ENCODE measurements around the gene SMARCD3. TPM values are rescaled to one million over a fixed set of nuclear protein-coding genes. Genes with fewer than 3 reads are reported as not detected.

The SMARCD3 gene
- total and polyA plus RNA-seq, 4 donors: 1.8 to 5.6 (median 2.1) TPM

- peaks cover 2 to 27% (median 10%) of the 10 kb centered on the region in 4 donors for H3K36me3 ChIP-seq (ENCODE audit: control insufficient read depth in 4 of 4, insufficient read depth in 3 of 4, low read depth in 1 of 4, low read length in 3 of 4)
- H3K9me3 ChIP-seq (ENCODE audit: control insufficient read depth in 4 of 4, low read length in 3 of 4): no peaks in the 10 kb centered on the region
- no peak for DNase-seq (ENCODE audit: low spot score)
- peaks cover 0 to 17% (median 11%) of the 10 kb centered on the region in 4 donors for H3K4me1 ChIP-seq (ENCODE audit: control insufficient read depth in 4 of 4, insufficient read depth in 4 of 4, low read length in 3 of 4)
- no peak for TF ChIP-seq MAX (IDR thresholded peaks at IDR 0.05)
- TF ChIP-seq YY1 (IDR thresholded peaks at IDR 0.05): no peak
- no peak for TF ChIP-seq EGR1 (IDR thresholded peaks at IDR 0.05; ENCODE audit: low read depth in 2 of 2)
- no peak for TF ChIP-seq FOXA2 (IDR thresholded peaks at IDR 0.05)
- no peak for TF ChIP-seq JUND (IDR thresholded peaks at IDR 0.05)
- TF ChIP-seq RAD21 (IDR thresholded peaks at IDR 0.05): no peak
- no peak for TF ChIP-seq GABPA (IDR thresholded peaks at IDR 0.05 in 1 of 2, conservative IDR thresholded peaks at IDR 0.05 in 1 of 2)
- TF ChIP-seq ZBTB33 (IDR thresholded peaks at IDR 0.05): no peak
- no peak for TF ChIP-seq FOXA1 (IDR thresholded peaks at IDR 0.05)
- H3K9ac ChIP-seq (ENCODE audit: low read depth in 1 of 2, low read length in 2 of 2): no peak overlapping the region
- WGBS: 94% methylated on average over 44 of the region's 44 CpGs
- no peak overlapping the region for H3K27ac ChIP-seq (ENCODE audit: low read depth in 1 of 2, low read length in 2 of 2)
- no peaks in the 10 kb centered on the region for H3K27me3 ChIP-seq (ENCODE audit: control insufficient read depth in 4 of 4, insufficient read depth in 4 of 4, low read length in 3 of 4)
- no peak overlapping the region for H3K4me3 ChIP-seq (ENCODE audit: low read depth in 1 of 3, low read length in 3 of 3)
Measured at GRCh38 chr7:151237244-151238189, 11.0 kb downstream of the SMARCD3 start.

- no peak overlapping the region for H3K9ac ChIP-seq (ENCODE audit: low read depth in 1 of 2, low read length in 2 of 2)
- H3K27ac ChIP-seq (ENCODE audit: low read depth in 1 of 2, low read length in 2 of 2): no peak overlapping the region
- H3K36me3 ChIP-seq (ENCODE audit: control insufficient read depth in 4 of 4, insufficient read depth in 3 of 4, low read depth in 1 of 4, low read length in 3 of 4): peaks cover 2 to 27% (median 10%) of the 10 kb centered on the region in 4 donors
- no peaks in the 10 kb centered on the region for H3K9me3 ChIP-seq (ENCODE audit: control insufficient read depth in 4 of 4, low read length in 3 of 4)
- H3K27me3 ChIP-seq (ENCODE audit: control insufficient read depth in 4 of 4, insufficient read depth in 4 of 4, low read length in 3 of 4): no peaks in the 10 kb centered on the region
- H3K4me1 ChIP-seq (ENCODE audit: control insufficient read depth in 4 of 4, insufficient read depth in 4 of 4, low read length in 3 of 4): peaks cover 0 to 23% (median 18%) of the 10 kb centered on the region in 4 donors
- WGBS: 95% methylated on average over 13 of the region's 13 CpGs
- TF ChIP-seq REST (IDR thresholded peaks at IDR 0.05) (no peak), FOXA2 (IDR thresholded peaks at IDR 0.05) (no peak), HNF4A (conservative IDR thresholded peaks at IDR 0.05) (no peak), RAD21 (IDR thresholded peaks at IDR 0.05) (no peak), EGR1 (IDR thresholded peaks at IDR 0.05; ENCODE audit: low read depth in 2 of 2) (no peak), RXRA (IDR thresholded peaks at IDR 0.05) (no peak), ATF3 (IDR thresholded peaks at IDR 0.05) (no peak), CTCF (IDR thresholded peaks at IDR 0.05; ENCODE audit: low read depth, low read length, missing input control) (no peak), GABPA (IDR thresholded peaks at IDR 0.05 in 1 of 2, conservative IDR thresholded peaks at IDR 0.05 in 1 of 2) (no peak), ZBTB33 (IDR thresholded peaks at IDR 0.05) (no peak), FOXA1 (IDR thresholded peaks at IDR 0.05) (no peak), HNF4G (IDR thresholded peaks at IDR 0.05) (no peak), JUND (IDR thresholded peaks at IDR 0.05) (no peak), MAX (IDR thresholded peaks at IDR 0.05) (no peak), YY1 (IDR thresholded peaks at IDR 0.05) (no peak)
- no peak for DNase-seq (ENCODE audit: low spot score)
- no peak overlapping the region for H3K4me3 ChIP-seq (ENCODE audit: low read depth in 1 of 3, low read length in 3 of 3)
Measured at GRCh38 chr7:151236406-151236805, 12.1 kb downstream of the SMARCD3 start.
